B cell (primary cell): ENCODE measurements around the gene ADA. TPM values are rescaled to one million over a fixed set of nuclear protein-coding genes. Genes with fewer than 3 reads are reported as not detected.
A peak's percentile ranks its signal among the peaks of the same experiment; 100 is the strongest.

Experiments used
- ATAC-seq: fragments of 200-7000 bp; cut with Tn5 transposase; one replicate; pipeline ENCODE4 v1.10.0; 2021; ENCODE audit warnings: low read depth, mild to moderate bottlenecking, moderate number of reproducible peaks, moderate library complexity
- CTCF ChIA-PET: fragments of 350-600 bp; sonication (Branson Sonifier 250); formaldehyde crosslinking; loops from one replicate; lab custom pipeline; 2021; ENCODE audit warnings: antibody characterized with exemption, inconsistent platforms; lab: Charles Lee
- POLR2A ChIA-PET: fragments of 350-600 bp; sonication (Branson Sonifier 250); formaldehyde crosslinking; loops from one replicate; lab custom pipeline; 2021; ENCODE audit warnings: antibody characterized with exemption; lab: Charles Lee
- DNase-seq: peaks from one replicate; pipeline ENCODE4 v3.0.0; 2013
- H2AFZ ChIP-seq: 2 replicates; pipeline ENCODE4 v1.6.1; 2012; ENCODE audit warnings: mild to moderate bottlenecking, low read depth, low read length; ENCODE audit not compliant: insufficient read depth, poor library complexity, severe bottlenecking
- H3K27ac ChIP-seq, 2 donors: 1 replicate in 1 of 2; 2 replicates in 1 of 2; pipeline ENCODE4 v1.5.1; 2012 to 2013; ENCODE audit warnings: low read length in 2 of 2, mild to moderate bottlenecking in 2 of 2, moderate library complexity in 1 of 2
- H3K27me3 ChIP-seq, 4 experiments: fragments of 200-600 bp in 1 of 4; sonication (generic) in 1 of 4; replicated peaks in 1 of 4; 1 replicate in 2 of 4; 2 replicates in 2 of 4; pipeline versions ENCODE4 v1.6.1 to v1.7.0; 2013 to 2016; ENCODE audit warnings: low read length in 3 of 4, mild to moderate bottlenecking in 2 of 4, mixed read lengths in 1 of 4, moderate library complexity in 1 of 4; ENCODE audit not compliant: insufficient read depth in 4 of 4, control insufficient read depth in 3 of 4; ENCODE audit errors: control extremely low read depth in 1 of 4
- H3K36me3 ChIP-seq, 2 experiments: replicated peaks in 1 of 2; 1 replicate in 1 of 2; 2 replicates in 1 of 2; pipeline versions ENCODE4 v1.6.1 to v1.7.1; 2013; ENCODE audit warnings: low read length in 1 of 2; ENCODE audit not compliant: insufficient read depth in 2 of 2, control insufficient read depth in 1 of 2; ENCODE audit errors: control extremely low read depth in 1 of 2, extremely low read depth in 1 of 2
- H3K4me1 ChIP-seq, 2 donors: fragments of 200-600 bp in 1 of 2; sonication (generic) in 1 of 2; 1 replicate in 1 of 2; 2 replicates in 1 of 2; pipeline versions ENCODE4 v1.5.1 to v1.6.1; 2013 to 2017; ENCODE audit warnings: low read length in 2 of 2; ENCODE audit not compliant: control insufficient read depth in 2 of 2, insufficient read depth in 2 of 2
- H3K4me2 ChIP-seq: replicated peaks from 2 replicates; pipeline ENCODE3; 2012; ENCODE audit warnings: mild to moderate bottlenecking, low read depth, low read length; ENCODE audit not compliant: poor library complexity, severe bottlenecking
- H3K4me3 ChIP-seq, 5 experiments: fragments of 200-600 bp in 1 of 5; sonication (generic) in 1 of 5; 1 replicate in 3 of 5; 2 replicates in 2 of 5; pipeline versions ENCODE4 v1.5.1 to v1.7.0; 2011 to 2016; ENCODE audit warnings: low read length in 4 of 5, mild to moderate bottlenecking in 4 of 5, low read depth in 2 of 5, control low read depth in 1 of 5, moderate library complexity in 1 of 5; ENCODE audit not compliant: insufficient read depth in 1 of 5; ENCODE audit errors: control extremely low read depth in 1 of 5, extremely low read depth in 1 of 5
- H3K79me2 ChIP-seq: fragments of 200-600 bp; sonication (generic); one replicate; pipeline ENCODE4 v1.6.0; 2016; ENCODE audit warnings: low read length; ENCODE audit not compliant: control insufficient read depth, insufficient read depth
- H3K9ac ChIP-seq: fragments of 200-600 bp; sonication (generic); 2 replicates; pipeline ENCODE4 v1.6.1; 2017; ENCODE audit warnings: mild to moderate bottlenecking, low read length, moderate library complexity
- H3K9me3 ChIP-seq, 3 donors: one replicate each; pipeline versions ENCODE4 v1.6.1 to v1.7.1; 2013; ENCODE audit warnings: low read length in 2 of 3; ENCODE audit not compliant: control insufficient read depth in 2 of 3, insufficient read depth in 1 of 3; ENCODE audit errors: control extremely low read depth in 1 of 3
- H4K20me1 ChIP-seq: 2 replicates; pipeline ENCODE4 v1.6.0; 2012; ENCODE audit warnings: mild to moderate bottlenecking, low read length; ENCODE audit not compliant: insufficient read depth, control insufficient read depth, poor library complexity, severe bottlenecking
- H3K27ac Mint-ChIP-seq: one replicate; pipeline ENCODE4 v1.8.0; 2021; ENCODE audit warnings: mixed read lengths
- H3K27me3 Mint-ChIP-seq: one replicate; pipeline ENCODE4 v1.8.0; 2021; ENCODE audit warnings: mixed read lengths
- H3K4me1 Mint-ChIP-seq: one replicate; pipeline ENCODE4 v1.8.0; 2021; ENCODE audit warnings: mixed read lengths
- H3K4me3 Mint-ChIP-seq: one replicate; pipeline ENCODE4 v1.8.0; 2021; ENCODE audit warnings: mixed read lengths
- H3K9me3 Mint-ChIP-seq: one replicate; pipeline ENCODE4 v1.8.0; 2022; ENCODE audit warnings: mixed read lengths; ENCODE audit not compliant: insufficient read depth
- CTCF ChIP-seq: fragments of 200-600 bp; IDR thresholded peaks from one replicate; pipeline ENCODE4 v1.8.0; 2022; ENCODE audit warnings: antibody characterized with exemption, mild to moderate bottlenecking
- EZH2 ChIP-seq: IDR thresholded peaks from 2 replicates; pipeline ENCODE4 v1.6.1; 2012; ENCODE audit warnings: borderline replicate concordance, low read depth, mild to moderate bottlenecking, moderate library complexity, low read length; ENCODE audit not compliant: insufficient read depth, poor library complexity, severe bottlenecking
- WGBS: methylation state at CpG from one replicate; pipeline ENCODE4 v1.1.5; 2013; ENCODE audit warnings: missing lambda C conversion rate; ENCODE audit not compliant: insufficient coverage; 5-methylcytosine and 5-hydroxymethylcytosine counted together
- intact Hi-C: fragments of 100-400 bp; cut with micrococcal nuclease; formaldehyde crosslinking; loops from one replicate; pipeline ENCODE4 v1.10.0; 2022
- polyA plus RNA-seq: library from polyadenylated mRNA; depleted of rRNA; stranded (reverse); fragments of >200 nt; gene quantifications from 2 replicates; pipeline ENCODE4 v1.2.3, GENCODE V29; 2012
- total RNA-seq, 2 donors: library from RNA; stranded (reverse); fragments of 120-200 nt in 1 of 2; gene quantifications; 1 replicate in 1 of 2; 2 replicates in 1 of 2; pipeline versions ENCODE4 v1.2.3 to v1.2.4, GENCODE V29; 2013 to 2022

ADA gene
- total and polyA plus RNA-seq, 2 donors (not counting 1 experiment from before 2014, with no cell fraction given): 10.0 to 34.2 TPM

- peak; percentile 29 for ATAC-seq
- peaks cover 92% of the 10 kb centered on the region for H3K4me1 Mint-ChIP-seq
- no peak for DNase-seq
- Histone ChIP-seq H3K4me1 (peaks cover 94 to 100% of the 10 kb centered on the region in 2 donors), H3K4me3 (peak overlapping the region in 1 of 5 experiments; percentile 30), H3K36me3 (peaks cover 2 to 49% of the 10 kb centered on the region in 2 experiments), H3K9me3 (no peaks in the 10 kb centered on the region), H3K79me2 (peaks cover 100% of the 10 kb centered on the region), H4K20me1 (peaks cover 7% of the 10 kb centered on the region), H2AFZ (no peak overlapping the region), H3K4me2 (peak overlapping the region; percentile 64), H3K9ac (peak overlapping the region; percentile 8), H3K27ac (peak overlapping the region; percentile 60 to 88), H3K27me3 (no peaks in the 10 kb centered on the region)
- H3K27ac Mint-ChIP-seq: peak overlapping the region; percentile 97
- ChIA-PET CTCF (interaction anchor here (0.7 to 15.8 kb wide), 3 partner anchors 12 to 87 kb away, joined by 3 to 772 read pairs (median 49); partner anchors contain the start of gene PKIG), POLR2A (interaction anchor here (0.7 to 2.5 kb wide), 3 partner anchors 10 to 74 kb away, joined by 3 to 16 read pairs (median 9); no protein-coding TSS in a partner anchor)
- peak overlapping the region; percentile 75 for H3K4me3 Mint-ChIP-seq
- 0% methylated on average over 1 of the region's 3 CpGs for WGBS
- H3K9me3 Mint-ChIP-seq: no peaks in the 10 kb centered on the region
- intact Hi-C loops: no loop called here
- TF ChIP-seq CTCF (no peak), EZH2 (no peak)
- H3K27me3 Mint-ChIP-seq: no peaks in the 10 kb centered on the region
Measured at GRCh38 chr20:44596876-44597275, 54.6 kb downstream of the ADA start.

DNA sequence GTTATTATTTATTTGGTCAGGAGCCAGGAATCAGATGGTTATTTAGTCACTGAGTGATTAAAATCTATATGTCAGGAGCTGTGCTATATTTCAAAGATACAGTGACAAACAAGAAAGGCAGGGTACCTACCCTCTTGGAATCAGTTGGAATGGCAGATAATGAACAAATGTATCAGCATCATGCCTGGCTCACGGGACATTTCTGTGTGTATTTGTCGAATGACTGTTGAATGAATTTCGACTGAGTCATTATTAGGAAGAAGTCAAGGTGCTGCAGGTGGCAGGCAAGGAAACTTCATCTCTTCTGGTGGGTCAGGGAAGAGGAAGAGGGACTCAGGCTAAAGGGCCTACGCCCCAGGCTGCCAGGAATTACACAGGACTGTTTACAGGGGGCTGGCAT, 55.5 kb downstream of the ADA start:
- H3K9me3 Mint-ChIP-seq: no peaks in the 10 kb centered on the region
- peak overlapping the region; percentile 60 to 88 for H3K27ac ChIP-seq
- H3K27me3 Mint-ChIP-seq: no peaks in the 10 kb centered on the region
- H3K4me3 Mint-ChIP-seq: peak overlapping the region; percentile 46
- H3K4me1 ChIP-seq: peaks cover 92 to 99% of the 10 kb centered on the region in 2 donors
- peaks cover under 1% of the 10 kb centered on the region for H4K20me1 ChIP-seq
- peaks cover 91% of the 10 kb centered on the region for H3K4me1 Mint-ChIP-seq
- peaks cover 99% of the 10 kb centered on the region for H3K79me2 ChIP-seq
- 71% methylated on average over 4 of the region's 4 CpGs for WGBS
- H3K9ac ChIP-seq: peak overlapping the region; percentile 8
- no peaks in the 10 kb centered on the region for H3K27me3 ChIP-seq
- H3K27ac Mint-ChIP-seq: peak overlapping the region; percentile 97
- peak overlapping the region; percentile 64 for H3K4me2 ChIP-seq
- H3K9me3 ChIP-seq: no peaks in the 10 kb centered on the region
- ChIA-PET CTCF (interaction anchor here (2.7 to 24.0 kb wide), 4 partner anchors 8 to 20 kb away, joined by 9 to 772 read pairs (median 20); partner anchors contain the start of gene PKIG), POLR2A (interaction anchor here (1.3 kb wide), 1 partner anchor 13 kb away, joined by 5 read pairs; the partner anchor contains the start of gene PKIG)
- H2AFZ ChIP-seq: no peak overlapping the region
- TF ChIP-seq CTCF (no peak), EZH2 (no peak)
- H3K4me3 ChIP-seq: no peak overlapping the region
- intact Hi-C loops: no loop called here
- ATAC-seq: no peak
- no peak for DNase-seq
- H3K36me3 ChIP-seq: peaks cover 2 to 53% of the 10 kb centered on the region in 2 experiments
